ENCODE measurements around the gene SLC15A4.

The SLC15A4 gene

GRCh38 chr12:128827724-128828123 lies 4.0 kb upstream of the SLC15A4 start:
- no peak for TF ChIP-seq CTCF (conservative IDR thresholded peaks at IDR 0.05; ENCODE audit: low read length)
- DNase-seq (ENCODE audit: low read depth) = no peak
- no peak overlapping the region for H3K4me3 ChIP-seq (ENCODE audit: low read length)

GRCh38 chr12:128825835-128826234 lies 2.1 kb upstream of the SLC15A4 start:
- TF ChIP-seq CTCF (conservative IDR thresholded peaks at IDR 0.05; ENCODE audit: low read length) = no peak
- no peak for DNase-seq (ENCODE audit: low read depth)

GRCh38 chr12:128823216-128823915 lies 392 bp downstream of the SLC15A4 start:
- peak overlapping the region; percentile 78 for H3K4me3 ChIP-seq (ENCODE audit: low read length)
- TF ChIP-seq CTCF (conservative IDR thresholded peaks at IDR 0.05; ENCODE audit: low read length) = no peak
- DNase-seq (ENCODE audit: low read depth) = peak; percentile 17

More at GRCh38 chr12:128825835-128826234, 2.1 kb upstream of the SLC15A4 start:
- no peak overlapping the region for H3K4me3 ChIP-seq (ENCODE audit: low read length)

- no peak for DNase-seq (ENCODE audit: low read depth)
- TF ChIP-seq CTCF (conservative IDR thresholded peaks at IDR 0.05; ENCODE audit: low read length) = no peak
- H3K4me3 ChIP-seq (ENCODE audit: low read length) = no peak overlapping the region
Observed at GRCh38 chr12:128820723-128821432, 2.9 kb downstream of the SLC15A4 start.

GRCh38 chr12:128820253-128820652 lies 3.5 kb downstream of the SLC15A4 start:
- H3K4me3 ChIP-seq (ENCODE audit: low read length) = no peak overlapping the region
- DNase-seq (ENCODE audit: low read depth) = no peak
- no peak for TF ChIP-seq CTCF (conservative IDR thresholded peaks at IDR 0.05; ENCODE audit: low read length)

GRCh38 chr12:128819293-128820144 lies 4.2 kb downstream of the SLC15A4 start:
- H3K4me3 ChIP-seq (ENCODE audit: low read length) = no peak overlapping the region
- no peak for DNase-seq (ENCODE audit: low read depth)
- TF ChIP-seq CTCF (conservative IDR thresholded peaks at IDR 0.05; ENCODE audit: low read length) = no peak
